IMR-90 (cell line): ENCODE results near the gene SLC35F3. TPM values are rescaled to one million over a fixed set of nuclear protein-coding genes. Genes with fewer than 3 reads are reported as not detected.

ENCODE experiments used
- ATAC-seq: fragments of 200-7000 bp; cut with Tn5 transposase; 2 replicates; pipeline ENCODE4 v1.9.1; 2020; ENCODE audit warnings: low read depth, mild to moderate bottlenecking, moderate library complexity
- BruUV-seq: library from RNA; stranded (reverse); fragments of 400-500 nt; replicated peaks from 2 replicates; lab custom pipeline; 2021; lab: Mats Ljungman, UMichigan
- CTCF ChIA-PET: fragments of 300-600 bp; formaldehyde crosslinking; extraction: SDS; loops from one replicate; lab custom pipeline; 2021; ENCODE audit warnings: antibody characterized with exemption; lab: Yijun Ruan, JAX
- POLR2A ChIA-PET: fragments of 300-600 bp; sonication (Branson Sonifier 250); formaldehyde crosslinking; loops from one replicate; lab custom pipeline; 2022; ENCODE audit warnings: antibody characterized with exemption; ENCODE audit not compliant: unreplicated experiment; lab: Charles Lee
- DNase-seq: peaks from one replicate; pipeline ENCODE4 v3.0.0; 2013
- H2AFZ ChIP-seq: replicated peaks from 2 replicates; pipeline ENCODE3; 2013; ENCODE audit warnings: low read length, mild to moderate bottlenecking; ENCODE audit not compliant: poor library complexity
- H2AK5ac ChIP-seq: 2 replicates; pipeline ENCODE4 v1.6.1; 2013; ENCODE audit warnings: low read depth, low read length, inconsistent platforms
- H2AK9ac ChIP-seq: replicated peaks from 2 replicates; pipeline ENCODE3; 2013; ENCODE audit warnings: mild to moderate bottlenecking, low read depth, low read length, moderate library complexity; ENCODE audit not compliant: poor library complexity
- H2BK120ac ChIP-seq: 2 replicates; pipeline ENCODE4 v1.6.1; 2013; ENCODE audit warnings: low read depth, low read length, inconsistent platforms
- H2BK15ac ChIP-seq: 3 replicates; pipeline ENCODE4 v1.6.1; 2013; ENCODE audit warnings: low read depth, low read length, inconsistent platforms
- H2BK20ac ChIP-seq: 2 replicates; pipeline ENCODE4 v1.6.1; 2013; ENCODE audit warnings: low read depth, mild to moderate bottlenecking, inconsistent platforms, low read length, moderate library complexity
- H2BK5ac ChIP-seq: 2 replicates; pipeline ENCODE4 v1.6.1; 2013; ENCODE audit warnings: mild to moderate bottlenecking, low read depth, low read length, inconsistent platforms; ENCODE audit not compliant: poor library complexity, severe bottlenecking
- H3K14ac ChIP-seq: replicated peaks from 2 replicates; pipeline ENCODE4 v1.6.1; 2013; ENCODE audit warnings: low read depth, low read length, inconsistent platforms
- H3K18ac ChIP-seq: 2 replicates; pipeline ENCODE4 v1.6.1; 2013; ENCODE audit warnings: low read depth, low read length, control low read depth
- H3K23ac ChIP-seq: 2 replicates; pipeline ENCODE4 v1.6.1; 2013; ENCODE audit warnings: low read depth, low read length, inconsistent platforms
- H3K27ac ChIP-seq: 2 replicates; pipeline ENCODE4 v1.5.1; 2013; ENCODE audit warnings: mild to moderate bottlenecking, control low read depth, low read length; ENCODE audit not compliant: insufficient read depth
- H3K27me3 ChIP-seq: 2 replicates; pipeline ENCODE4 v1.6.1; 2013; ENCODE audit warnings: low read length; ENCODE audit not compliant: control insufficient read depth, insufficient read depth
- H3K36me3 ChIP-seq: 2 replicates; pipeline ENCODE4 v1.6.1; 2013; ENCODE audit warnings: low read length, mixed read lengths; ENCODE audit not compliant: control insufficient read depth, insufficient read depth
- H3K4ac ChIP-seq: 2 replicates; pipeline ENCODE4 v1.6.1; 2013; ENCODE audit warnings: low read depth, low read length, inconsistent platforms
- H3K4me1 ChIP-seq: 2 replicates; pipeline ENCODE4 v1.6.1; 2013; ENCODE audit warnings: low read length, mixed read lengths; ENCODE audit not compliant: control insufficient read depth, insufficient read depth
- H3K4me2 ChIP-seq: 2 replicates; pipeline ENCODE4 v1.6.1; 2013; ENCODE audit warnings: low read depth, mild to moderate bottlenecking, control low read depth, low read length, moderate library complexity
- H3K4me3 ChIP-seq: 2 replicates; pipeline ENCODE4 v1.5.1; 2013; ENCODE audit warnings: low read depth, mild to moderate bottlenecking, control low read depth, low read length, moderate library complexity; ENCODE audit not compliant: insufficient read depth
- H3K56ac ChIP-seq: 2 replicates; pipeline ENCODE4 v1.6.1; 2013; ENCODE audit warnings: low read length, inconsistent platforms; ENCODE audit not compliant: insufficient read depth; ENCODE audit errors: extremely low read depth
- H3K79me1 ChIP-seq, 2 experiments: 2 replicates each; pipeline ENCODE4 v1.6.1; 2013; ENCODE audit warnings: low read length in 2 of 2, inconsistent platforms in 1 of 2, low read depth in 1 of 2
- H3K9ac ChIP-seq: 2 replicates; pipeline ENCODE4 v1.6.1; 2013; ENCODE audit warnings: low read depth, low read length, control low read depth
- H3K9me1 ChIP-seq: 2 replicates; pipeline ENCODE4 v1.6.1; 2013; ENCODE audit warnings: low read length, inconsistent platforms; ENCODE audit not compliant: insufficient read depth
- H3K9me3 ChIP-seq: 2 replicates; pipeline ENCODE4 v1.6.1; 2013; ENCODE audit warnings: low read length; ENCODE audit not compliant: control insufficient read depth, insufficient read depth
- H4K20me1 ChIP-seq: 2 replicates; pipeline ENCODE4 v1.6.1; 2013; ENCODE audit warnings: low read length, inconsistent platforms; ENCODE audit not compliant: insufficient read depth
- H4K5ac ChIP-seq: 2 replicates; pipeline ENCODE4 v1.6.1; 2013; ENCODE audit warnings: mild to moderate bottlenecking, low read depth, low read length, control low read depth
- H4K8ac ChIP-seq, 2 experiments: 2 replicates each; pipeline ENCODE4 v1.6.1; 2013; ENCODE audit warnings: low read depth in 2 of 2, low read length in 2 of 2, control low read depth in 1 of 2, inconsistent platforms in 1 of 2
- H4K91ac ChIP-seq: 2 replicates; pipeline ENCODE4 v1.6.1; 2013; ENCODE audit warnings: low read depth, low read length, inconsistent platforms; ENCODE audit not compliant: insufficient read depth
- CEBPB ChIP-seq: IDR thresholded peaks from 2 replicates; pipeline ENCODE4 v1.6.1; 2012; ENCODE audit warnings: low read depth, low read length, improper control_type of control experiment
- MXI1 ChIP-seq: IDR thresholded peaks from 2 replicates; pipeline ENCODE4 v1.6.1; 2012; ENCODE audit warnings: low read depth, mild to moderate bottlenecking, low read length, moderate library complexity, borderline replicate concordance
- WGBS, 2 experiments: methylation state at CpG; one replicate each; pipeline versions ENCODE4 v1.1.5 to v1.1.7; 2013; ENCODE audit warnings: missing lambda C conversion rate in 2 of 2; ENCODE audit not compliant: insufficient read length in 1 of 2; ENCODE audit errors: extremely low coverage in 2 of 2; 5-methylcytosine and 5-hydroxymethylcytosine counted together
- dilution Hi-C: fragments of 300-500 bp; cut with HindIII; formaldehyde crosslinking; loops from one replicate; pipeline ENCODE4 v1.14.3; 2018; ENCODE audit warnings: low sequenced_read_pairs; ENCODE audit not compliant: unreplicated experiment
- in situ Hi-C: fragments of 300-500 bp; cut with MboI; formaldehyde crosslinking; loops from 3 replicates; pipeline ENCODE4 v1.14.3; 2019; ENCODE audit warnings: low sequenced_read_pairs, inconsistent platforms, mixed read lengths
- intact Hi-C: fragments of 100-400 bp; cut with micrococcal nuclease; formaldehyde crosslinking; loops from 2 replicates; pipeline ENCODE4 v1.10.0; 2022
- polyA plus RNA-seq, 3 experiments: library from polyadenylated mRNA; depleted of rRNA; stranded (reverse); fragments of >200 nt; gene quantifications; 2 replicates each; pipeline ENCODE4 v1.2.3, GENCODE V29; 2012; ENCODE audit warnings: low replicate concordance in 1 of 3
- total RNA-seq: library from RNA; depleted of rRNA; stranded (reverse); fragments of >200 nt; gene quantifications from 2 replicates; pipeline ENCODE4 v1.2.3, GENCODE V29; 2012

Gene SLC35F3
- total and polyA plus RNA-seq, 2 of the 4 experiments (the other 2 are of a cell fraction), result under 0.01 to 0.17 TPM

- DNase-seq, result peak; percentile 42
Observed at GRCh38 chr1:234186037-234186688, 281.7 kb downstream of the SLC35F3 start.

More at GRCh38 chr1:234186037-234186688, 281.7 kb downstream of the SLC35F3 start:
- H2BK15ac ChIP-seq, result no peak overlapping the region
- intact Hi-C loops (no loop called here), dilution Hi-C loops (no loop called here), in situ Hi-C loops (no loop called here)
- no peak overlapping the region for H3K4me2 ChIP-seq
- H2AK5ac ChIP-seq, result no peak overlapping the region
- 25% methylated on average over 1 of the region's 6 CpGs; no CpG with 5 or more reads in 1 of the 2 experiments for WGBS, 2 experiments
- no peak overlapping the region for H3K27ac ChIP-seq
- H3K9me3 ChIP-seq, result no peaks in the 10 kb centered on the region
- H4K8ac ChIP-seq, result no peak overlapping the region
- H3K9me1 ChIP-seq, result no peaks in the 10 kb centered on the region
- H3K18ac ChIP-seq, result no peak overlapping the region
- no peak overlapping the region for H3K9ac ChIP-seq
- no peak overlapping the region for H3K4me3 ChIP-seq
- ATAC-seq, result peak; percentile 29; the same call in 1 of the 2 replicates
- no peak overlapping the region for H2AK9ac ChIP-seq
- H4K5ac ChIP-seq, result no peak overlapping the region
- no peak overlapping the region for H2BK20ac ChIP-seq
- no peak overlapping the region for H3K14ac ChIP-seq
- TF ChIP-seq MXI1 (no peak), CEBPB (peak; percentile 2; the same call in 1 of the 2 replicates)
- H2AFZ ChIP-seq, result no peak overlapping the region
- no peaks in the 10 kb centered on the region for H4K20me1 ChIP-seq
- H4K91ac ChIP-seq, result no peak overlapping the region
- H3K79me1 ChIP-seq, result no peaks in the 10 kb centered on the region
- H2BK120ac ChIP-seq, result no peak overlapping the region
- no peaks in the 10 kb centered on the region for H3K36me3 ChIP-seq
- ChIA-PET POLR2A (no interaction called here), CTCF (no interaction called here)
- no peak overlapping the region for H3K23ac ChIP-seq
- H2BK5ac ChIP-seq, result peak overlapping the region; percentile 42
- no peaks in the 10 kb centered on the region for H3K4me1 ChIP-seq
- no peaks in the 10 kb centered on the region for H3K27me3 ChIP-seq
- H3K56ac ChIP-seq, result no peak overlapping the region
- no TSS peak for BruUV-seq
- no peak overlapping the region for H3K4ac ChIP-seq
